Cardiac fibroblast (primary cell): ENCODE results near the gene BIRC3.

Source experiments
- DNase-seq, 2 donors: peaks; one replicate each; pipeline versions ENCODE4 v3.0.0 to v3.0.0-alpha.2; 2010; ENCODE audit warnings: low read depth in 2 of 2
- H3K4me3 ChIP-seq, 2 donors: replicated peaks in 1 of 2; 1 replicate in 1 of 2; 2 replicates in 1 of 2; pipeline ENCODE4 v1.5.1; 2011; ENCODE audit warnings: low read depth in 2 of 2, low read length in 2 of 2, mild to moderate bottlenecking in 2 of 2, moderate library complexity in 1 of 2
- CTCF ChIP-seq: IDR thresholded peaks from one replicate; pipeline ENCODE4 v1.5.1; 2011; ENCODE audit warnings: low read depth, mild to moderate bottlenecking, low read length, inconsistent platforms

The BIRC3 gene

GRCh38 chr11:102357116-102357515, 39.8 kb downstream of the BIRC3 start:
- no peak for DNase-seq
- H3K4me3 ChIP-seq: no peak overlapping the region
- no peak for TF ChIP-seq CTCF

- TF ChIP-seq CTCF: no peak
- no peak overlapping the region for H3K4me3 ChIP-seq
- no peak for DNase-seq
Observed at GRCh38 chr11:102359372-102359771, 42.1 kb downstream of the BIRC3 start.

- TF ChIP-seq CTCF: no peak
- no peak for DNase-seq
- no peak overlapping the region for H3K4me3 ChIP-seq
Observed at GRCh38 chr11:102360681-102361080, 43.4 kb downstream of the BIRC3 start.

DNA sequence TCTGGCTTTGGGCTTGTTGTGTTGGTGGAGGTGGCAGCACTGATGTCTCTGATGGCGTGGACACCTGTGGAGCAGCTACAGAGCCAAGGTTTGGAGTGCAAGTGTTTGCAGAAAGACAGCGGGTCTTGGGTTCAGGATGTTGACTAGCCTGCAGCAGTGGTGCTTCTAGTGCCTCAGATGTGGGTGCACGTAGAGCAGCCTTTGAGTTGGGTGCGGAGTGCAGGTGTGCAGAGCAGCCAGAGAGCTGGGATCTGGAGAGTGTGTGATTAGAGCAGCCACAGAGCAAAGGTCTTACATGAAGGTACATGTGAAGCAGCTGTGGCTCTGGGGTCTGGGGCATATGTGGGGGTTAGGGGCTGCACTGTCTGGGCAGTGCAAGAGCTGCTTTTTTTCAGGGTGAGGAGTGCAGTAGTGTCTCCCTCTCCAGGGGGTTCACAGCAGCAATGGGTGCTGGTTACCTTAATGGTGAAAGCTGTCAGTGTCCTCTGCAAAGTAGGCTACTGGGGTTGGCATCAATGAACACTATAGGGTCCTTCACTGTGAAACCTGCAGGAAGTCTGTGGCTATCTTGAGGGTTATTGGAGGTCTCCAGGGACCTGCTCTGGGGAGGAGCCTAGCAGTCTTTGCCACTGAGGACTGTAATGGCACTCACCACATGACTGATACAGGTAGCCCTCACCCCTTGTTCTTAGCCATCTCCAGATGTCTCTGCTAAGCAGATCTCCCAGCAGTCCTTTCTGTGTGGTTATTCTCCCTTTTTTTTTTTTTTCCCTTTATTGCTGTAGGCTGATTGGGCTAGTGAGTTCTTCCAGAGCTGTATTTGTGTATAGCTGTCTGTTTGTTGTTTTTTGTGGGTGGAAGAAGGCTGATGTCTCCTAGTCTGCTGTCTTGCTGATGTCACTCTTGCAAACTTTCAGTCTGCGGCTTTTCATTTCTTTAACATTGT, 44.1 kb downstream of the BIRC3 start:
- TF ChIP-seq CTCF: no peak
- no peak overlapping the region for H3K4me3 ChIP-seq
- no peak for DNase-seq

DNA sequence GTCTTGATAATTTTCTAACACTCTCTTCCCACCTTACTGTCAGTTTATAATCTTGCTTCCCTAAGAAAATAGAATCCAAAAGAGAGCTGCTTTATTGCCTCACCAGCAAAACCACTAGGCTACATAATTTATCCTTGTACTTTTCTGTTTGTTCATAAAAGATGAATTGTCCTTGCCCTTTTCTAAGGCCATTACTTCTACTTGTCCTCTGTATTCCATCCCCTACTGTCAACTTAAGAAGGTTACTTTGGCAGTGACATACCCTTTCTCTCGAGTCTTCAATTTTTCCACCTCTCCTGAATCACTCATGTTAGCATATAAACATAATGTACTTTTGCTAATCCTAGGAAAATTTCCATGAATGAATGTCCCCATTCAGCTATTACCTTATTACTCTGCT, 47.7 kb downstream of the BIRC3 start:
- no peak for TF ChIP-seq CTCF
- H3K4me3 ChIP-seq: no peak overlapping the region
- DNase-seq: no peak

- no peak for TF ChIP-seq CTCF
- no peak overlapping the region for H3K4me3 ChIP-seq
- DNase-seq: peak; percentile 36 to 59
Observed at GRCh38 chr11:102367364-102367763, 50.1 kb downstream of the BIRC3 start.
